Retinal pigment epithelial cell (primary cell): ENCODE measurements around the gene HBG1.
"Not testable (repeated sequence)": the region's sequence is repeated elsewhere in the genome, so short reads cannot be mapped to it uniquely, and the experiment has no call there.

Source experiments
- DNase-seq: peaks from one replicate; pipeline ENCODE4 v3.0.0-alpha.2; 2010; ENCODE audit warnings: low read depth
- H3K4me3 ChIP-seq: 2 replicates; pipeline ENCODE4 v1.5.1; 2011; ENCODE audit warnings: mild to moderate bottlenecking, low read length, control low read depth, moderate library complexity
- TF ChIP-seq, protein P1 (sequence below): conservative IDR thresholded peaks from 2 replicates; pipeline ENCODE4 v1.5.1; 2011; ENCODE audit warnings: low read depth, low read length, control low read depth, inconsistent platforms

Gene HBG1

DNA sequence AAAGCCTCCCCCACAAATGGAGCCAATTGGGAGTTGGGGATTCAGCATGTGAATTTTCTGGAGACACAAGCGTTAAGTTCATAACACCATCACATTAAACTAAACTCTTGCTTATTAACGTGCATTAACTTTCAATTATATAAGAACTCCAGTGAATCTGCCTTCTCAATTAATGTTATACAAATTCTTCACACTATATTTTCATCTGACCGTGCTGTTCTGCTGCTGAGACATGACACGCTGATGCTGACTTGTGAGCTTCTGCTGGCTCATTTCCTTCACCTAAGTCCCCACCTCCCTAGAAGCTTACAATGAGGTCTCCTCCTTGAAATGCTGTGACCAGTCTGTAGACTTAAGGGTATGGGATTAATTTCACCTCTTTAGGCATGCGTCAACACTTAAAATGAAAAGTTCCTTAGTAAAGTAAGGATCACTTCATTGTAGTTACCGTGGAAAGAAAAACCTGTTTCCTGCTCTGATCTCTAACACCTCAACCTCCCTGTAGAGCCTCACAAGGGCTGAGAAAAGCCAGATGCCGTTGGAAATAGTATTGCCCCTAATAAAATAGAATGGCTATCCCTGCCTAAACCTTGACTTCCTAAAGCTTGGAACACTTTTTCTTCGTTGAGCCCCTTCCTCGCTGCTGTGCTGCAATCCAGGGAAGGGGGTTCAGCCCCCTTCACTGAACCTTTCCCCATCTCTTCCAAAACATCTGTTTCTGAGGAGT lies 2.7 kb upstream of the HBG1 start:
- no peak overlapping the region for H3K4me3 ChIP-seq
- TF ChIP-seq, protein P1, sequence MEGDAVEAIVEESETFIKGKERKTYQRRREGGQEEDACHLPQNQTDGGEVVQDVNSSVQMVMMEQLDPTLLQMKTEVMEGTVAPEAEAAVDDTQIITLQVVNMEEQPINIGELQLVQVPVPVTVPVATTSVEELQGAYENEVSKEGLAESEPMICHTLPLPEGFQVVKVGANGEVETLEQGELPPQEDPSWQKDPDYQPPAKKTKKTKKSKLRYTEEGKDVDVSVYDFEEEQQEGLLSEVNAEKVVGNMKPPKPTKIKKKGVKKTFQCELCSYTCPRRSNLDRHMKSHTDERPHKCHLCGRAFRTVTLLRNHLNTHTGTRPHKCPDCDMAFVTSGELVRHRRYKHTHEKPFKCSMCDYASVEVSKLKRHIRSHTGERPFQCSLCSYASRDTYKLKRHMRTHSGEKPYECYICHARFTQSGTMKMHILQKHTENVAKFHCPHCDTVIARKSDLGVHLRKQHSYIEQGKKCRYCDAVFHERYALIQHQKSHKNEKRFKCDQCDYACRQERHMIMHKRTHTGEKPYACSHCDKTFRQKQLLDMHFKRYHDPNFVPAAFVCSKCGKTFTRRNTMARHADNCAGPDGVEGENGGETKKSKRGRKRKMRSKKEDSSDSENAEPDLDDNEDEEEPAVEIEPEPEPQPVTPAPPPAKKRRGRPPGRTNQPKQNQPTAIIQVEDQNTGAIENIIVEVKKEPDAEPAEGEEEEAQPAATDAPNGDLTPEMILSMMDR: no peak

DNA sequence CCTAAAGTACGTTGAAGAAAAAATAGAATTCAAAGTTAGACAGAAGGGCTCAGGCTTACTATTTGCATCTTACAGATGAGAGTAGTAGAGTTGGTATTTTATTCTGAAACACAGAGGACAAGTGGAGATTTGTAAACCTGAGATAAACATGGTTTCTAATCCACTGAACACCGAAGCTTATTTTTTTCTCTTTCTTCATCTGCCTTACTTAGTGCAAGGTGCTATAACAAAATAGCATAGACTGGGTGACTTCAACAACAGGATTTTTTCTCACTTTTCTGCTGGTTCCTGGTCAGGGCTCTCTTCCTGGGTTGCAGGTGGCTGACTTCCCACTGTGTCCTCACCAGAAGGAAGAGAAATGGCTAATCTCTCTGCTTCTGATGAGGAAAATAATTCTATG lies 2.1 kb upstream of the HBG1 start:
- TF ChIP-seq, protein P1: no peak
- H3K4me3 ChIP-seq: no peak overlapping the region
- no peak for DNase-seq

More for the DNA sequence above, 2.7 kb upstream of the HBG1 start:
- no peak for DNase-seq

DNA sequence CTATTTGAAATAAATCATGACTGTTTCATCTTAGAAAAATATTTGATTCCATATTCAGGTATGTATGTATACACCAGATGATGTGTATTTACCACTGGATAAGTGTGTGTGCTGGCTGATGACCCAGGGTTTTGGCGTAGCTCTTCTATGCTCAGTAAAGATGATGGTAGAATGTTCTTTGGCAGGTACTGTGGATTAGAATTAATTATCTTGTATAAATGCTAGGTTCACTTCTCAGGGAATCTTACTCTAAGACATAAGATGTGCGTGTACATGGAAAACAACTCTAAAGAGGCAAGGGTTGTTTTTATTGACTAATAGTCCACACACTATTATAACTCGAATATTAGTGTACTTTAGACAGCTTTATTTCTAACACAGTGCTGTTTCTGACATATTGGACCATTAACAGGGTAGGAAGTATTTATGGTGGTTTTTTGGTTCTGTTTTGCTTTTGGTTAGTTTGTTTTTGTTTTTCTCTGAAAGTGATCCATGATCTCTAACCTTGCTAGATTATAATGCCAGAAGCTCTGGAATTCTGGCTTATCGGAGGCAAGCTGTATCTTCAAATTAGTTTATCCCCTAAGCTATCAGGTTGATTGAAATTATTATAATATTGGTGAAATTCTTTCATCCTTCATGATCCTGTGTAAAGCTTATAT lies 1.0 kb upstream of the HBG1 start:
- no peak for DNase-seq
- H3K4me3 ChIP-seq: no peak overlapping the region
- TF ChIP-seq, protein P1: no peak

DNA sequence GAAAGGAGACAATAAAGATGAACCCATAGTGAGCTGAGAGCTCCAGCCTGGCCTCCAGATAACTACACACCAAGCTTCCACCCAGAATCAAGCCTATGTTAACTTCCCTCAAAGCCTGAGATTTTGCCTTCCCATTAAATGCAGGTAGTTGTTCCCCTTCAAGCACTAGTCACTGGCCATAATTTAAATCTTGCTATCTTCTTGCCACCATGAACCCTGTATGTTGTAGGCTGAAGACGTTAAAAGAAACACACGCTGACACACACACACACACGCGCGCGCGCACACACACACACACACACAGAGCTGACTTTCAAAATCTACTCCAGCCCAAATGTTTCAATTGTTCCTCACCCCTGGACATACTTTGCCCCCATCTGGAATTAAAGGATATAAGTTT lies 1.2 kb downstream of the HBG1 start:
- not testable (repeated sequence) for DNase-seq, H3K4me3 ChIP-seq

DNA sequence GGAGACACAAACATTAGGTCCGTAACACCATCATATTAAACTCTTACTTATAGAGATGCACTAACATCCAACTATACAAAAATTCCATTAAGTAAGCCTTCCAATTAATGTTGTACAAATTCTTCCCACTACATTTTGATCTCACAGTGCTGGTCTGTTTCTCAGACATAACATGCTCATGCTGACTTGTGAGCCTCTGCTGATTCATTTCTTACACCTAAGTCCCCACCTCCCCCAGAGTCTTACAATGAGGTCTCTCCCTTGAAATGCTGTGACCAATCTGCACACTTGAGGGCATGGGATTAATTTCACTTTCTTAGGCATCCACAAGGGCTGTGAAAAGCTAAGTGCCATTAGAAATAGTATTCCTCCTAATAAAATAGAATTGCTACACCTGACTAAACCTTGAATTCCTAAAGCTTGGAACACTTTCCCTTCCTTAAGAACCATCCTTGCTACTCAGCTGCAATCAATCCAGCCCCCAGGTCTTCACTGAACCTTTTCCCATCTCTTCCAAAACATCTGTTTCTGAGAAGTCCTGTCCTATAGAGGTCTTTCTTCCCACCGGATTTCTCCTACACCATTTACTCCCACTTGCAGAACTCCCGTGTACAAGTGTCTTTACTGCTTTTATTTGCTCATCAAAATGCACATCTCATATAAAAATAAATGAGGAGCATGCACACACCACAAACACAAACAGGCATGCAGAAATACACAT lies 2.0 kb downstream of the HBG1 start:
- no peak overlapping the region for H3K4me3 ChIP-seq
- TF ChIP-seq, protein P1: no peak
- no peak for DNase-seq

DNA sequence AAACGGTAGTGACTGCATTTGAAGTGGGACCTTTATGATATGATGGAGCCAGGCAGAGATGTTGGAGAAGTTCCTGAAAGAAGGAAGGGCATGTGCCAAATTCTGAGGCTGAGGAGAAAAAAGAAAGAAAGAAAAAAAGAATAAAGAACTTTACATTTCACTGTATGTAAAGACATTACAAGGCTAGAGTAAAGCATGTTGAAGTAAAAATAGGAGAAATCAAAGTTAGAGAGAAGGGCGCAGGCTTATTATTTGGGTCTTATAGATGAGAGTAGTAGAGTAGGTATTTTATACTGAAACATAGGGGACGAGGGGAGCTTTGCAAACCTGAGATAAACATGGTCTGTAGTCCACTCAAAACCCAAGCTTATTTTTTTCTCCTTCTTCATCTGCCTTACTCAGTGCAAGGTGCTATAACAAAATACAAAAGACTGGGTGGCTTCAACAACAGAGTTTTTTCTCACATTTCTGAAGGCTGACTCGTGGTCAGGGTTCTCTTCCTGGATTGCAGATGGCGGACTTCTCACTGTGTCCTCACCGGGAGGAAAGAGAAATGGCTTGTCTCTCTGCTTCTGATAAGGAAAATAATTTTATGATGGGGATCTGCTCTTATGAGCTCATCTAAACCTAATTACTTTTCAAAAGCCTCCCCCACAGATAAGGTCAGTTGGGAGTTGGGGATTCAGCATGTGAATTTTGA lies 2.7 kb downstream of the HBG1 start:
- no peak overlapping the region for H3K4me3 ChIP-seq
- TF ChIP-seq, protein P1: no peak
- no peak for DNase-seq

DNA sequence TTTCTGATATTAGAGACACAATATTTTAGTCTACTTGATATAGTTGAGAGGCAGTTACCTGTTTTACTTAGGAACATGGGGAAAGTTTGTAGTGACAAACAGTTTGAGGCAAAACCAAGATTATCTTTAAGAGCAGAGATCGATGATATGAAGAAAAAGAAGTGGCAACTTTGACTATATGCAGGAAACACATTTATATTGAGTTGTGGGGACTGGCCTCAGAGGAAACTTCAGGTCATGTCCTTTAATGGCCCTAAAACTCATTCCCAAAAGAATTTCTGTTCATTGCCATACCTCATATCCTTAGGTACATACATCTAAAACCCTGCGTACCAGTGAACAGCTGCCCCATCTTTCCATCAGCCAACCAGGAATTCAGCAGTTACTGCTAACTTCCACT lies 4.5 kb downstream of the HBG1 start:
- DNase-seq: no peak
- TF ChIP-seq, protein P1: no peak
- no peak overlapping the region for H3K4me3 ChIP-seq
